GM19023 (cell line): ENCODE results near the gene DCP1B.

Experiments used
- ATAC-seq: cut with Tn5 transposase; IDR thresholded peaks from one replicate; pipeline ENCODE4 v1.9.1; 2021; ENCODE audit warnings: mild to moderate bottlenecking, moderate library complexity; ENCODE audit not compliant: unreplicated experiment

The DCP1B gene

GRCh38 chr12:2017546-2018337 lies 13.5 kb upstream of the DCP1B start:
- no peak for ATAC-seq

GRCh38 chr12:2016862-2017545 lies 12.7 kb upstream of the DCP1B start:
- no peak for ATAC-seq

- no peak for ATAC-seq
Observed at GRCh38 chr12:2014231-2014630, 10.0 kb upstream of the DCP1B start.

- ATAC-seq, result no peak
Observed at GRCh38 chr12:2013527-2014223, 9.4 kb upstream of the DCP1B start.

GRCh38 chr12:2013086-2013485 lies 8.8 kb upstream of the DCP1B start:
- ATAC-seq, result no peak

- ATAC-seq, result no peak
Observed at GRCh38 chr12:2011643-2012607, 7.7 kb upstream of the DCP1B start.

GRCh38 chr12:2009623-2010022 lies 5.4 kb upstream of the DCP1B start:
- ATAC-seq, result no peak

GRCh38 chr12:2008677-2009076 lies 4.4 kb upstream of the DCP1B start:
- no peak for ATAC-seq

GRCh38 chr12:2003676-2004112 lies 563 bp downstream of the DCP1B start:
- ATAC-seq, result peak; percentile 14

GRCh38 chr12:1995205-1995896 lies 8.9 kb downstream of the DCP1B start:
- no peak for ATAC-seq

GRCh38 chr12:1994429-1995143 lies 9.7 kb downstream of the DCP1B start:
- no peak for ATAC-seq

- no peak for ATAC-seq
Observed at GRCh38 chr12:1993871-1994371, 10.3 kb downstream of the DCP1B start.

- ATAC-seq, result no peak
Observed at GRCh38 chr12:1993341-1993740, 10.9 kb downstream of the DCP1B start.

- ATAC-seq, result no peak
Observed at GRCh38 chr12:1992732-1993131, 11.5 kb downstream of the DCP1B start.

GRCh38 chr12:1989111-1989510 lies 15.1 kb downstream of the DCP1B start:
- no peak for ATAC-seq

- no peak for ATAC-seq
Observed at GRCh38 chr12:1984759-1985158, 19.5 kb downstream of the DCP1B start.

GRCh38 chr12:1980282-1980681 lies 24.0 kb downstream of the DCP1B start:
- no peak for ATAC-seq

- ATAC-seq, result no peak
Observed at GRCh38 chr12:1978078-1978862, 26.0 kb downstream of the DCP1B start.
